ENCODE results near the gene KCNA5.

The KCNA5 gene

GRCh38 chr12:5036031-5036430 lies 7.6 kb upstream of the KCNA5 start:
- Histone ChIP-seq H3K27me3 (no peaks in the 10 kb centered on the region), H3K4me3 (ENCODE audit: low read depth, low read length) (no peak overlapping the region), H3K36me3 (no peaks in the 10 kb centered on the region), H3K9me3 (no peaks in the 10 kb centered on the region), H3K4me1 (no peaks in the 10 kb centered on the region)
- DNase-seq: no peak
- no peak for TF ChIP-seq CTCF (IDR thresholded peaks at IDR 0.05; ENCODE audit: low read depth, low read length)

- no peaks in the 10 kb centered on the region for H3K36me3 ChIP-seq
- TF ChIP-seq CTCF (IDR thresholded peaks at IDR 0.05; ENCODE audit: low read depth, low read length): no peak
- H3K4me3 ChIP-seq (ENCODE audit: low read depth, low read length): no peak overlapping the region
- no peaks in the 10 kb centered on the region for H3K9me3 ChIP-seq
- no peak for DNase-seq
- H3K27me3 ChIP-seq: peaks cover 8% of the 10 kb centered on the region; the same call in 1 of the 2 replicates
- no peaks in the 10 kb centered on the region for H3K4me1 ChIP-seq
Measured at GRCh38 chr12:5037795-5038357, 5.8 kb upstream of the KCNA5 start.

GRCh38 chr12:5038781-5039311 lies 4.8 kb upstream of the KCNA5 start:
- no peak for TF ChIP-seq CTCF (IDR thresholded peaks at IDR 0.05; ENCODE audit: low read depth, low read length)
- no peak for DNase-seq
- H3K9me3 ChIP-seq: no peaks in the 10 kb centered on the region
- H3K36me3 ChIP-seq: no peaks in the 10 kb centered on the region
- no peak overlapping the region for H3K4me3 ChIP-seq (ENCODE audit: low read depth, low read length)
- no peaks in the 10 kb centered on the region for H3K4me1 ChIP-seq
- peaks cover 16% of the 10 kb centered on the region for H3K27me3 ChIP-seq

- no peaks in the 10 kb centered on the region for H3K36me3 ChIP-seq
- peaks cover 21% of the 10 kb centered on the region for H3K27me3 ChIP-seq
- H3K4me1 ChIP-seq: no peaks in the 10 kb centered on the region
- no peak for TF ChIP-seq CTCF (IDR thresholded peaks at IDR 0.05; ENCODE audit: low read depth, low read length)
- DNase-seq: no peak
- H3K9me3 ChIP-seq: no peaks in the 10 kb centered on the region
- no peak overlapping the region for H3K4me3 ChIP-seq (ENCODE audit: low read depth, low read length)
Measured at GRCh38 chr12:5039815-5040214, 3.9 kb upstream of the KCNA5 start.

- Histone ChIP-seq H3K4me1 (no peaks in the 10 kb centered on the region), H3K4me3 (ENCODE audit: low read depth, low read length) (no peak overlapping the region), H3K27me3 (peaks cover 21% of the 10 kb centered on the region), H3K9me3 (no peaks in the 10 kb centered on the region), H3K36me3 (no peaks in the 10 kb centered on the region)
- DNase-seq: no peak
- TF ChIP-seq CTCF (IDR thresholded peaks at IDR 0.05; ENCODE audit: low read depth, low read length): no peak
Measured at GRCh38 chr12:5040368-5040767, 3.3 kb upstream of the KCNA5 start.

GRCh38 chr12:5044420-5045295 lies 979 bp downstream of the KCNA5 start:
- TF ChIP-seq CTCF (IDR thresholded peaks at IDR 0.05; ENCODE audit: low read depth, low read length): no peak
- Histone ChIP-seq H3K4me1 (no peaks in the 10 kb centered on the region), H3K9me3 (no peaks in the 10 kb centered on the region), H3K27me3 (peaks cover 32% of the 10 kb centered on the region), H3K36me3 (no peaks in the 10 kb centered on the region), H3K4me3 (ENCODE audit: low read depth, low read length) (no peak overlapping the region)
- DNase-seq: no peak
